Osteoblast (primary cell): Measurements from ENCODE around the gene AP3S2. TPM values are rescaled to one million over a fixed set of nuclear protein-coding genes. Genes with fewer than 3 reads are reported as not detected.
"Not testable (repeated sequence)": the region's sequence is repeated elsewhere in the genome, so short reads cannot be mapped to it uniquely, and the experiment has no call there.

Experiments used
- DNase-seq: peaks from one replicate; pipeline ENCODE4 v3.0.0; 2011; ENCODE audit warnings: low spot score, mixed read lengths; ENCODE audit not compliant: insufficient read length; ENCODE audit errors: missing footprints
- H2AFZ ChIP-seq: 2 replicates; pipeline ENCODE4 v1.6.0; 2011; ENCODE audit warnings: mild to moderate bottlenecking, low read length
- H3K27ac ChIP-seq: 2 replicates; pipeline ENCODE4 v1.5.1; 2011; ENCODE audit warnings: mild to moderate bottlenecking, low read depth, low read length, moderate library complexity
- H3K27me3 ChIP-seq: 2 replicates; pipeline ENCODE4 v1.6.0; 2012; ENCODE audit warnings: mild to moderate bottlenecking, control low read depth, inconsistent platforms, low read length, moderate library complexity; ENCODE audit not compliant: insufficient read depth
- H3K36me3 ChIP-seq: 2 replicates; pipeline ENCODE4 v1.5.1; 2011; ENCODE audit warnings: mild to moderate bottlenecking, low read length, control low read depth, moderate library complexity; ENCODE audit not compliant: insufficient read depth
- H3K4me1 ChIP-seq: 2 replicates; pipeline ENCODE4 v1.5.1; 2011; ENCODE audit warnings: mild to moderate bottlenecking, low read length, control low read depth, moderate library complexity; ENCODE audit not compliant: insufficient read depth
- H3K4me2 ChIP-seq: 2 replicates; pipeline ENCODE4 v1.6.0; 2011; ENCODE audit warnings: mild to moderate bottlenecking, low read length; ENCODE audit not compliant: insufficient read depth
- H3K4me3 ChIP-seq: fragments of 200-600 bp; sonication (generic); 3 replicates; pipeline ENCODE4 v1.5.1; 2012; ENCODE audit warnings: mild to moderate bottlenecking, low read length, inconsistent platforms; ENCODE audit not compliant: insufficient read depth
- H3K79me2 ChIP-seq: 2 replicates; pipeline ENCODE4 v1.6.0; 2012; ENCODE audit warnings: mild to moderate bottlenecking, low read length, control low read depth, inconsistent platforms; ENCODE audit not compliant: insufficient read depth
- H3K9me3 ChIP-seq: 2 replicates; pipeline ENCODE4 v1.5.1; 2011; ENCODE audit warnings: low read depth, low read length, control low read depth
- H4K20me1 ChIP-seq: 2 replicates; pipeline ENCODE4 v1.6.0; 2012; ENCODE audit warnings: mild to moderate bottlenecking, low read length, control low read depth; ENCODE audit not compliant: insufficient read depth
- CTCF ChIP-seq: IDR thresholded peaks from 2 replicates; pipeline ENCODE4 v1.5.1; 2011; ENCODE audit warnings: mild to moderate bottlenecking, low read depth, low read length, moderate library complexity; ENCODE audit errors: extremely low read depth
- total RNA-seq: library from RNA; depleted of rRNA; stranded (reverse); fragments of >200 nt; gene quantifications from 2 replicates; pipeline ENCODE4 v1.2.3, GENCODE V29; 2012

Gene AP3S2
- total RNA-seq, 1 donor, result 63.7 TPM

- peak; percentile 15 for DNase-seq
- no peak for TF ChIP-seq CTCF
- peaks cover 12% of the 10 kb centered on the region for H3K4me1 ChIP-seq
- no peak overlapping the region for H3K4me3 ChIP-seq
- H3K27me3 ChIP-seq, result no peaks in the 10 kb centered on the region
- no peak overlapping the region for H3K27ac ChIP-seq
- peaks cover 7% of the 10 kb centered on the region for H4K20me1 ChIP-seq
- H3K4me2 ChIP-seq, result no peak overlapping the region
- no peak overlapping the region for H2AFZ ChIP-seq
- H3K36me3 ChIP-seq, result peaks cover 91% of the 10 kb centered on the region
- H3K9me3 ChIP-seq, result no peaks in the 10 kb centered on the region
- H3K79me2 ChIP-seq, result peaks cover 14% of the 10 kb centered on the region
Measured at GRCh38 chr15:89792106-89792805, 101.5 kb downstream of the AP3S2 start.

- Histone ChIP-seq H4K20me1 (peaks cover 7% of the 10 kb centered on the region), H3K79me2 (peaks cover 9% of the 10 kb centered on the region), H3K27ac (no peak overlapping the region), H3K4me1 (peaks cover 14% of the 10 kb centered on the region), H3K27me3 (no peaks in the 10 kb centered on the region), H3K36me3 (peaks cover 88% of the 10 kb centered on the region), H3K9me3 (no peaks in the 10 kb centered on the region), H3K4me2 (no peak overlapping the region), H2AFZ (no peak overlapping the region), H3K4me3 (no peak overlapping the region)
- TF ChIP-seq CTCF, result no peak
- DNase-seq, result peak; percentile 8
Measured at GRCh38 chr15:89790661-89791060, 103.1 kb downstream of the AP3S2 start.

- H3K27ac ChIP-seq, result no peak overlapping the region
- no peaks in the 10 kb centered on the region for H3K27me3 ChIP-seq
- TF ChIP-seq CTCF, result no peak
- H3K4me1 ChIP-seq, result peaks cover 10% of the 10 kb centered on the region
- no peak overlapping the region for H3K4me3 ChIP-seq
- peak; percentile 11 for DNase-seq
- peaks cover 9% of the 10 kb centered on the region for H4K20me1 ChIP-seq
- peaks cover 8% of the 10 kb centered on the region for H3K79me2 ChIP-seq
- no peak overlapping the region for H3K4me2 ChIP-seq
- H2AFZ ChIP-seq, result no peak overlapping the region
- H3K36me3 ChIP-seq, result peaks cover 88% of the 10 kb centered on the region
- H3K9me3 ChIP-seq, result no peaks in the 10 kb centered on the region
Measured at GRCh38 chr15:89790206-89790605, 103.6 kb downstream of the AP3S2 start.

GRCh38 chr15:89788585-89788984, 105.2 kb downstream of the AP3S2 start:
- not testable (repeated sequence) for H3K9me3 ChIP-seq, H3K4me1 ChIP-seq, H3K27me3 ChIP-seq, DNase-seq, H3K4me2 ChIP-seq, H3K79me2 ChIP-seq, H4K20me1 ChIP-seq, H2AFZ ChIP-seq, H3K27ac ChIP-seq, H3K4me3 ChIP-seq
- peaks cover 83% of the 10 kb centered on the region for H3K36me3 ChIP-seq
